ENCODE data around the gene GRIN3A. TPM values are rescaled to one million over a fixed set of nuclear protein-coding genes. Genes with fewer than 3 reads are reported as not detected.

The GRIN3A gene
- total RNA-seq, 2 experiments from 2014 or later = not detected

- DNase-seq (no peak), ATAC-seq (no peak)
- Mint-ChIP-seq H3K27ac (no peak overlapping the region), H3K36me3 (ENCODE audit: low read depth) (no peaks in the 10 kb centered on the region), H3K9me3 (no peaks in the 10 kb centered on the region), H3K4me1 (ENCODE audit: low read depth) (no peaks in the 10 kb centered on the region), H3K27me3 (no peaks in the 10 kb centered on the region), H3K4me3 (no peak overlapping the region)
- POLR2A ChIA-PET = no interaction called here
- no peak for TF ChIP-seq CTCF (IDR thresholded peaks at IDR 0.05)
- CTCF ChIA-PET = no interaction called here
- intact Hi-C loops (cut with micrococcal nuclease) = no loop called here
These were observed 64.3 kb downstream of the GRIN3A start for GRCh38 chr9:101674165-101674564.

- H3K27ac Mint-ChIP-seq = no peak overlapping the region
- no peak overlapping the region for H3K4me3 Mint-ChIP-seq
- no peaks in the 10 kb centered on the region for H3K9me3 Mint-ChIP-seq
- CTCF ChIA-PET = no interaction called here
- H3K36me3 Mint-ChIP-seq (ENCODE audit: low read depth) = no peaks in the 10 kb centered on the region
- POLR2A ChIA-PET = no interaction called here
- intact Hi-C loops (cut with micrococcal nuclease) = no loop called here
- H3K27me3 Mint-ChIP-seq = no peaks in the 10 kb centered on the region
- no peak for DNase-seq
- H3K4me1 Mint-ChIP-seq (ENCODE audit: low read depth) = no peaks in the 10 kb centered on the region
- no peak for ATAC-seq
- no peak for TF ChIP-seq CTCF (IDR thresholded peaks at IDR 0.05)
These were observed 64.8 kb downstream of the GRIN3A start for GRCh38 chr9:101673642-101674041.

- no peaks in the 10 kb centered on the region for H3K9me3 Mint-ChIP-seq
- H3K27ac Mint-ChIP-seq = no peak overlapping the region
- no peak for DNase-seq
- no peaks in the 10 kb centered on the region for H3K36me3 Mint-ChIP-seq (ENCODE audit: low read depth)
- TF ChIP-seq CTCF (IDR thresholded peaks at IDR 0.05) = no peak
- CTCF ChIA-PET = interaction anchor here (1.0 kb wide), 1 partner anchor 40 kb away, joined by 4 read pairs; no protein-coding TSS in a partner anchor
- H3K4me3 Mint-ChIP-seq = no peak overlapping the region
- POLR2A ChIA-PET = no interaction called here
- ATAC-seq = no peak
- H3K4me1 Mint-ChIP-seq (ENCODE audit: low read depth) = no peaks in the 10 kb centered on the region
- no peaks in the 10 kb centered on the region for H3K27me3 Mint-ChIP-seq
- intact Hi-C loops (cut with micrococcal nuclease) = no loop called here
These were observed 66.9 kb downstream of the GRIN3A start for GRCh38 chr9:101671567-101671966.

- no peaks in the 10 kb centered on the region for H3K4me1 Mint-ChIP-seq (ENCODE audit: low read depth)
These were observed 70.0 kb downstream of the GRIN3A start for GRCh38 chr9:101668421-101668820.

GRCh38 chr9:101664453-101664852, 74.0 kb downstream of the GRIN3A start:
- ATAC-seq (no peak), DNase-seq (no peak)
- Mint-ChIP-seq H3K9me3 (no peaks in the 10 kb centered on the region), H3K4me3 (no peak overlapping the region), H3K27ac (no peak overlapping the region), H3K36me3 (ENCODE audit: low read depth) (no peaks in the 10 kb centered on the region), H3K4me1 (ENCODE audit: low read depth) (no peaks in the 10 kb centered on the region), H3K27me3 (peaks cover 7% of the 10 kb centered on the region)
- ChIA-PET POLR2A (no interaction called here), CTCF (interaction anchor here (1.0 kb wide), 1 partner anchor 63 kb away, joined by 3 read pairs; no protein-coding TSS in a partner anchor)
- intact Hi-C loops (cut with micrococcal nuclease) = no loop called here
- no peak for TF ChIP-seq CTCF (IDR thresholded peaks at IDR 0.05)

More at GRCh38 chr9:101668421-101668820, 70.0 kb downstream of the GRIN3A start:
- CTCF ChIA-PET = interaction anchor here (0.7 to 1.0 kb wide), 3 partner anchors 43 to 1619 kb away, joined by 3 read pairs; no protein-coding TSS in a partner anchor
- Mint-ChIP-seq H3K9me3 (no peaks in the 10 kb centered on the region), H3K27me3 (peaks cover 3% of the 10 kb centered on the region), H3K27ac (no peak overlapping the region), H3K36me3 (ENCODE audit: low read depth) (no peaks in the 10 kb centered on the region), H3K4me3 (no peak overlapping the region)
- intact Hi-C loops (cut with micrococcal nuclease) = no loop called here
- POLR2A ChIA-PET = interaction anchor here (0.5 kb wide), 1 partner anchor 102 kb away, joined by 3 read pairs; no protein-coding TSS in a partner anchor
- DNase-seq = no peak
- no peak for TF ChIP-seq CTCF (IDR thresholded peaks at IDR 0.05)
- no peak for ATAC-seq
